ENCODE measurements around the gene SYNGAP1.

DNA sequence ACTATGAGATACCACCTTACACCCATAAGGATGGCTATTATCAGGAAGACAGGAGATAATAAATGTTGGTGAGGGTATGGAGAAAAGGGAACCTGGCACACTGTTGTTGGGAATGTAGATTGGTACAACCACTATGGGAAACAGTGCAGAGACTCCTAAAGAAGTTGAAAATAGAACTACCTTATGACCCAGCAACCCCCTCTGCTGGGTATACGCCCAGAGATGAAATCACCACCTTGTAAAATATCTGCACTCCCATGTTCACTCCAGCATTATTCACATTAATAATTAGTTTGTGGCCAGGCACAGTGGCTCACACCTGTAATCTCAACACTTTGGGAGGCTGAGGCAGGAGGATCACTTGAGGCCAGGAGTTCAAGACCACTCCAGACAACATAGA lies 61.3 kb downstream of the SYNGAP1 start:
- TF ChIP-seq JUNB (IDR thresholded peaks at IDR 0.05): no peak
- TF ChIP-seq POLR2A (IDR thresholded peaks at IDR 0.05; ENCODE audit: low read length): no peak
- TF ChIP-seq, protein P1, sequence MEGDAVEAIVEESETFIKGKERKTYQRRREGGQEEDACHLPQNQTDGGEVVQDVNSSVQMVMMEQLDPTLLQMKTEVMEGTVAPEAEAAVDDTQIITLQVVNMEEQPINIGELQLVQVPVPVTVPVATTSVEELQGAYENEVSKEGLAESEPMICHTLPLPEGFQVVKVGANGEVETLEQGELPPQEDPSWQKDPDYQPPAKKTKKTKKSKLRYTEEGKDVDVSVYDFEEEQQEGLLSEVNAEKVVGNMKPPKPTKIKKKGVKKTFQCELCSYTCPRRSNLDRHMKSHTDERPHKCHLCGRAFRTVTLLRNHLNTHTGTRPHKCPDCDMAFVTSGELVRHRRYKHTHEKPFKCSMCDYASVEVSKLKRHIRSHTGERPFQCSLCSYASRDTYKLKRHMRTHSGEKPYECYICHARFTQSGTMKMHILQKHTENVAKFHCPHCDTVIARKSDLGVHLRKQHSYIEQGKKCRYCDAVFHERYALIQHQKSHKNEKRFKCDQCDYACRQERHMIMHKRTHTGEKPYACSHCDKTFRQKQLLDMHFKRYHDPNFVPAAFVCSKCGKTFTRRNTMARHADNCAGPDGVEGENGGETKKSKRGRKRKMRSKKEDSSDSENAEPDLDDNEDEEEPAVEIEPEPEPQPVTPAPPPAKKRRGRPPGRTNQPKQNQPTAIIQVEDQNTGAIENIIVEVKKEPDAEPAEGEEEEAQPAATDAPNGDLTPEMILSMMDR (IDR thresholded peaks at IDR 0.05): no peak
- TF ChIP-seq BHLHE40 (IDR thresholded peaks at IDR 0.05; ENCODE audit: low read depth, low read length): no peak
- no peak for TF ChIP-seq KDM1A (IDR thresholded peaks at IDR 0.05; ENCODE audit: low read depth)
- no peak for TF ChIP-seq RAD21 (conservative IDR thresholded peaks at IDR 0.05 in 1 of 2, IDR thresholded peaks at IDR 0.05 in 1 of 2)
- no peak for TF ChIP-seq SMC3 (IDR thresholded peaks at IDR 0.05)
- no peak for TF ChIP-seq JUN (IDR thresholded peaks at IDR 0.05)
- TF ChIP-seq REST (IDR thresholded peaks at IDR 0.05): no peak
- no peak for TF ChIP-seq POLR2AphosphoS2 (conservative IDR thresholded peaks at IDR 0.05; ENCODE audit: low read length)
- TF ChIP-seq, protein P2, sequence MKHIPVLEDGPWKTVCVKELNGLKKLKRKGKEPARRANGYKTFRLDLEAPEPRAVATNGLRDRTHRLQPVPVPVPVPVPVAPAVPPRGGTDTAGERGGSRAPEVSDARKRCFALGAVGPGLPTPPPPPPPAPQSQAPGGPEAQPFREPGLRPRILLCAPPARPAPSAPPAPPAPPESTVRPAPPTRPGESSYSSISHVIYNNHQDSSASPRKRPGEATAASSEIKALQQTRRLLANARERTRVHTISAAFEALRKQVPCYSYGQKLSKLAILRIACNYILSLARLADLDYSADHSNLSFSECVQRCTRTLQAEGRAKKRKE (CRISPR knock-in tag; IDR thresholded peaks at IDR 0.05; ENCODE audit: low read depth): no peak
